Measurements from ENCODE around the gene CARHSP1.

DNA sequence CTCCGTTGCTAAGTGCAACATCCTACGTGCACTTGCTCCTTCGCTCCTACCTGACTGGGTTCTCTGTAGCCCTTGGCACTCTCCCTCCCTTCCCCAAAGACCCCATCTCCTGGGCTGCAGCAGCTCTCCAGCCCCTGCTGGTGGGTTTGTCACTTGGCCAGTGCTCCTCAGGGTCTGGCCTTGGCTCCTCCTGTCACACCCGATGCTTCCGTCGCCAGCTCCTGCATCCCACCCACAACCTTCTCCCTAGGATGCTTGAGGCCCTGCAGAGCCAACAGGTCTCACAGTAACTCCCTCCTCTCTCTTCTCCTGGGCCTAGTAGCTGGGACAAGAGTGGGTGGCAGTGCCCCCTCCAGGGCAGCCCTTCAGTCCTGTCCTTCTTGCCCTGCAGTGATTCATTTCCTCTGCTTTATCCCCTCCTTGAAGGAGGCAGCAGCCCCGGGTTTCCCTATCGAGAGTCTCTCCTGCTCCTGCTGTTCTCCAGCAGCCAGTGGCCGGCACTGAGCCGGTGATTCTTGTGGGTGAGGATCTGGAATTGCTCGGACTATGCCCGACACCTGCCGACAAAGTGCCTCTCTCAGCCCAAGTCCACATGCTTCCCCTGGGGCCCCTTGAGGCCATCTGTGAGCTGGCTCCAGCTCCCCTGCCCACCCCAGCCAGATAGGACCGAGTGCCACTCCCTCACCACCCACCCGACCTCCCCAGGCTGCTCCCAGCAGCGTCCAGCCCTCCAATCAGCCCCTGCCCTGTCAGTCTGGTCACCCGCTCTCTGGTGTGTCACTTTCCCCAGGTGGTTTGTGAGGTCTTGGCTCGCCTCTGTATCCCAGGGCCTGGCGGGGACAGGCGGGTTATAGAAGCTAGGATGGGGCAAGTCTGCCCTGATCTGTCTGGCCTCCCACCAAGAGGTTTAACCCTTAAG, 17.1 kb upstream of the CARHSP1 start:
- no peak for TF ChIP-seq POLR2A (conservative IDR thresholded peaks at IDR 0.05)
- TF ChIP-seq EP300 (IDR thresholded peaks at IDR 0.05; ENCODE audit: low read length): no peak
- no peak for TF ChIP-seq JUN (IDR thresholded peaks at IDR 0.05; ENCODE audit: borderline replicate concordance, low read depth, low read length)
- TF ChIP-seq JUN (CRISPR knock-in tag; IDR thresholded peaks at IDR 0.05; ENCODE audit: borderline replicate concordance): no peak
- TF ChIP-seq CBX3 (IDR thresholded peaks at IDR 0.05; ENCODE audit: borderline replicate concordance in 1 of 2, low read length in 2 of 2): no peak
- no peak for TF ChIP-seq HDAC6 (IDR thresholded peaks at IDR 0.05; ENCODE audit: low read depth, low read length)
- no peak for TF ChIP-seq HNRNPH1 (optimal IDR thresholded peaks at IDR 0.05; ENCODE audit: low read depth, low read length)
- TF ChIP-seq ZFX (CRISPR knock-in tag; IDR thresholded peaks at IDR 0.05): no peak
- TF ChIP-seq, protein P1, sequence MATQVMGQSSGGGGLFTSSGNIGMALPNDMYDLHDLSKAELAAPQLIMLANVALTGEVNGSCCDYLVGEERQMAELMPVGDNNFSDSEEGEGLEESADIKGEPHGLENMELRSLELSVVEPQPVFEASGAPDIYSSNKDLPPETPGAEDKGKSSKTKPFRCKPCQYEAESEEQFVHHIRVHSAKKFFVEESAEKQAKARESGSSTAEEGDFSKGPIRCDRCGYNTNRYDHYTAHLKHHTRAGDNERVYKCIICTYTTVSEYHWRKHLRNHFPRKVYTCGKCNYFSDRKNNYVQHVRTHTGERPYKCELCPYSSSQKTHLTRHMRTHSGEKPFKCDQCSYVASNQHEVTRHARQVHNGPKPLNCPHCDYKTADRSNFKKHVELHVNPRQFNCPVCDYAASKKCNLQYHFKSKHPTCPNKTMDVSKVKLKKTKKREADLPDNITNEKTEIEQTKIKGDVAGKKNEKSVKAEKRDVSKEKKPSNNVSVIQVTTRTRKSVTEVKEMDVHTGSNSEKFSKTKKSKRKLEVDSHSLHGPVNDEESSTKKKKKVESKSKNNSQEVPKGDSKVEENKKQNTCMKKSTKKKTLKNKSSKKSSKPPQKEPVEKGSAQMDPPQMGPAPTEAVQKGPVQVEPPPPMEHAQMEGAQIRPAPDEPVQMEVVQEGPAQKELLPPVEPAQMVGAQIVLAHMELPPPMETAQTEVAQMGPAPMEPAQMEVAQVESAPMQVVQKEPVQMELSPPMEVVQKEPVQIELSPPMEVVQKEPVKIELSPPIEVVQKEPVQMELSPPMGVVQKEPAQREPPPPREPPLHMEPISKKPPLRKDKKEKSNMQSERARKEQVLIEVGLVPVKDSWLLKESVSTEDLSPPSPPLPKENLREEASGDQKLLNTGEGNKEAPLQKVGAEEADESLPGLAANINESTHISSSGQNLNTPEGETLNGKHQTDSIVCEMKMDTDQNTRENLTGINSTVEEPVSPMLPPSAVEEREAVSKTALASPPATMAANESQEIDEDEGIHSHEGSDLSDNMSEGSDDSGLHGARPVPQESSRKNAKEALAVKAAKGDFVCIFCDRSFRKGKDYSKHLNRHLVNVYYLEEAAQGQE (IDR thresholded peaks at IDR 0.05; ENCODE audit: borderline replicate concordance): no peak
- TF ChIP-seq, protein P1 (CRISPR knock-in tag; IDR thresholded peaks at IDR 0.05; ENCODE audit: low read depth): no peak
- no peak for TF ChIP-seq TCF7 (IDR thresholded peaks at IDR 0.05; ENCODE audit: borderline replicate concordance)
- TF ChIP-seq ELF4 (CRISPR knock-in tag; IDR thresholded peaks at IDR 0.05): no peak
- no peak for TF ChIP-seq TAF9B (IDR thresholded peaks at IDR 0.05; ENCODE audit: partially characterized antibody)
- no peak for TF ChIP-seq ZNF41 (CRISPR knock-in tag; conservative IDR thresholded peaks at IDR 0.05)
- TF ChIP-seq NFATC3 (IDR thresholded peaks at IDR 0.05): no peak
- TF ChIP-seq IRF2 (CRISPR knock-in tag; IDR thresholded peaks at IDR 0.05): no peak

Data from K562 (cell line).